DMS53 treated with DMSO at 0.1 percent for 48 hours (cell line): ENCODE results near the gene HACD3.
A peak's percentile ranks its signal among the peaks of the same experiment; 100 is the strongest.

Experiments
- DNase-seq: peaks from one replicate; lab custom pipeline; 2025; ENCODE audit not compliant: unreplicated experiment; lab: John Stamatoyannopoulos, UW

Gene HACD3

DNA sequence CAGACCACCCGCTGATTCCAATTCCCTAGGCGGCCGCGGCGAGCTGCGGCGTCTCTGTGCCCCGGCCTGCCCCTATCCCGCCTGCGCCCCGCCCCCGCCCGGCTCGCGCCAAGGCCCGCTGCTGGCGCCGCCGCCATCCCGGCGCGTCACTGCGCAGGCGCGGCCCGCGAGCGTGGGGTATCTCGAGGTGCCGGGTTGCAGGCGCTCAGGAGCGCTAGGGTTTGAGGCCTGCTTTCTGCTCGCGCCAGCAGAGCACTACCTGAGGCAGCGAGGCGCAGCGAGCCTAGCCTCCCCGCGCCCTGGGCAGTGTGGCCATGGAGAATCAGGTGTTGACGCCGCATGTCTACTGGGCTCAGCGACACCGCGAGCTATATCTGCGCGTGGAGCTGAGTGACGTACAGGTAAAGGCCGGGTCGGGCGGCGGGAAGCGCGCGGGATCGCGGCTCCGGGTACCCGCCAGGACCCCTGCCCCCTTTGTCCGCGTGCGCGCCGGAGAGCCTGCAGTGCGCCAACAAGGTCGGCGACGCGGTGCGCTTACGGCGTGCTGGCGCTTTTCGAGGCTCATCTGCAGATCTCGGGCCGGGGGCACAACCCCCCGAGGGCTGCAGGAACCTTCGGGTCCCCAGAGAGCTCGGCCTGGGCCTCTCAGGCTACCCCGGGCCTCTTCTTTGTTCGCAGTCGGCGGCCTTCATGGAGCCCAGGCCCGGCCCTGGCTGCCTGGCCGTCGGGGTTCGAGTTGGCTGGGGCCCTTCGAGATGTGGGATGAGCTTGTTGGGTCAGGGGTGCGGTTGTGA is at the start of gene HACD3:
Gene HACD3, plus strand, starts transcription at position 146 of the 794 bp plus-strand sequence. Its CDS starts 169 bp downstream, at position 315.
- DNase-seq: peak; percentile 52

DNA sequence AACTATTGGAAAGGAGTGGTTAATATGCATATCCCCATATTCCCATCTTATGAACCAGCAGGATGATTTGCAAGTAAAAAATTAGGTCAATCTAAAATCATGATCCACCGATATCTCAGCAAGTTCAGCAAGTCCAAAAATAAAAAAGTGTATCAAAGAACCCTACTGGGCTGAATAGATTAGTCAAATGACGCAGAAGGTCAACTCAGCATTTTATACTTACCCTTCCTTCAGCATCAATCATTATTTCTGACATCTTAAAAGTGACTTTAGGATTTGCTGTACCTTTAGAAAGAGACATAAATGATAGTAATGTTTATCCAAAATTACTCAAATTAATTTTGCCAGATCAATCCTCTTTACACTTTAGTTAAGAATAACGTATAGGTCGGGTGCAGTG is 45.4 kb upstream of the HACD3 start:
- DNase-seq: no peak

GRCh38 chr15:65494076-65494475 is 36.2 kb upstream of the HACD3 start:
- no peak for DNase-seq

GRCh38 chr15:65509321-65509720 is 20.9 kb upstream of the HACD3 start:
- no peak for DNase-seq

DNA sequence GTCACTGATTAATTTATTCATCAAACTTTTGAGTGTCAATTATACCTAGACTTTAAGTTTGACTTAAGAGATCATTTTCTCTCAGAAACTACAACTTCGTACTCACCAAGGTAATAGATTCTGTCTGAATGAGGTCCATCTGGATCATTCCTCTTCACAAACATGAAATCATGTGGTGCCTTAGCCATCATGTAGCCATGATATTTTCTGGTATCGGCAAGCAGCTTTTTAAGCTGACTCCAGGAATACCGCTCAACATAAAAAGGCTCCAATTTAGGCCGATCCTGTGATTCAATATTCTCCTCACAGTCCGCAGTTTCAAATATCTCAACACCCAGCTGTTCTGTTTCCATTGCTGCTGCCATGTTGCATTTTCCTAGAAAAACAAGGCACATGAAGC is 18.1 kb upstream of the HACD3 start:
- no peak for DNase-seq

GRCh38 chr15:65512807-65513416 is 17.4 kb upstream of the HACD3 start:
- no peak for DNase-seq

GRCh38 chr15:65516997-65517865 is 13.0 kb upstream of the HACD3 start, which contains the start of gene DPP8:
DPP8 (minus strand) TSS chr15:65517689; CDS start chr15:65512553, 5,136 bp downstream.
- DNase-seq: peak; percentile 84

DNA sequence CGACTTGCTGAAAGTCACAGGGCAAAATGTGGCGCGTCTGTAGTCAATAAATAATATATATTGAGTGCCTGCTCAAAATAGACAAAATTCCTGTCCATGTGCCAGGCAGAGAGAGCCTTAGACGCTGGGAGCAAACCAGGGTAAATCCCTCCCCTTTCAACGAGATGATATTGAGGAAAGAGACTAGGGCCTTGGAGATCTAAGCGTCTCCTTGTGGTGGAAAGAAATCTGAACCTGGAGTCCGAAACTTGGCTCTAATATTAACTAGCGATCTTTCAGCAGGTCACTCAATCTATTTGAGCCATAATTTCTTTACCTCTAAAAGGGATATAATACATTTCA is 12.4 kb upstream of the HACD3 start:
- no peak for DNase-seq

DNA sequence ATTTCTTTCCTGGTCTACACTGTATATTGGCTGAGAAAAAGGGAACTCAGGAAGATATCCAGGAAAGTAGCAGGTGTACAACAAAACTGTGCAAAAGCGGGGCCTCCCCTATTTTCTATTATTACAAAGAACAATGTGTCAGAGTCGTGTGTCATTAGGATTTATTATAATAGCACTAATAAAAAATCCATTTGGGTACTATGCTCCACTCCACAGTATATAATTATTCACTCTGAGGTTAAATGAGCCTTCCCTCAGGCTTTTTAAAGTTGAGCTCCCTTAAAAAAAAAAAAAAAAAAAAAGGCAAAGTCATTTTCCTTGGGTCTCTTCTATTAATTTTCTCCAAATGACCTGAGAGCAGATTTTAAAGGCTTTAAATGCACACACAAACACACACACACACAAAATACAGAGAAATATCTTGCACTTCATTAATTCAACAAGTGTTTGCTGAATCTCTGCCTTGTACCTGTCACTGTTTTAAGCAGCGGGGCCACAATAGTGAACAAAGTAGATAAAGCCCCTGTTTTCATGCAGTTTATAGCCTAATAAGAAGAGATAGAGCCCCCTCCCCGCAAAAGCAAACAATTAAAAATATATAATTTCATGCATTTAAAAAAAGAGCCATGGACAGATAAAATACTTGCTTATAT is 11.5 kb upstream of the HACD3 start:
- no peak for DNase-seq

- DNase-seq: no peak
Observed at GRCh38 chr15:65521350-65521749, 8.9 kb upstream of the HACD3 start.

GRCh38 chr15:65524226-65524625 is 6.0 kb upstream of the HACD3 start:
- no peak for DNase-seq

DNA sequence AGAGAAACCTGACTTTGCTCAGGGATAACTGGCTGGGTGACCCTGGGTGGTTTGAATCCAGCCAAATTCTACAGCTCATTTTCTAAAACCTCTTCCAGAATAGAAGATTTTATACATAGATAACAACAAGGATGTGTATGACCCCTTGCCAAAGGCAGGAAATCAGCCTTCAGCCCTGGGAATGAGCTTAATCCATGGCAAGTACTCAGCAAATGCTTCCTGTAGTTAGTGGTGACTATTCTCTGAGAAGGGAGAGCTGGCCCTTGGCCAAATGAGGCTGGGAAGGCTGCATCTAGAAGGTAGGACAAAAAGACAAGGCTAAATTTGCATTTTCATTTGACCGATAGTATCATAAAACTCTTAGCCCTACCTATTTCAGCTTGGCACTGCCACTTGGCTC is 4.6 kb upstream of the HACD3 start:
- DNase-seq: no peak

DNA sequence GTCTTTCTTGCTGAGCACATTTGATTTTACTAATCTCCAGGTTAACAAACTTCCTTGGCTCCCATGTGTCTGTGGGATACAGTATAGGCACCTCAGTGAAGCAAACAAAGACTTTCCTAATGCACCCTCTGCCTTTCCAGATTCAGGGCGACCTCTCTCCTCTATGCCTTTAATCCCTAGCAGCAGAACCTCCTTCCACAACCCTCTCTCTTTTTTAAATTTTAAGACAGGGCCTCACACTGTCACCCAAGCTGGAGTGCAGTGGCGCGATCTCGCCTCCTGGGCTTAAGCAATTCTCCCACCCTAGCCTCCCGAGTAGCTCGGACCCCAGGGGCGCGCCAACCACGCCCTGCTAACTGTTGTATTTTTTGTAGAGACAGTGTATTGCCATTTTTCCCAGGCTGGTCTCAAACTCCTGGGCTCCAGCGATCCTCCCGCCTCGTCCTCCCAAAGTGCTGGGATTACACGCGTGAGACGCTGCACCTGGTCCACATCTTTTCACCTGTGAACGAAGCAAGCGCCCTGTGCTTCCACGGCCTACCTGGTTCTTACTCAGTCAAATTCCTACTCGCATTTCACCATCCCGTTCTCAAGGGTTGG is 1.7 kb upstream of the HACD3 start:
- DNase-seq: no peak

DNA sequence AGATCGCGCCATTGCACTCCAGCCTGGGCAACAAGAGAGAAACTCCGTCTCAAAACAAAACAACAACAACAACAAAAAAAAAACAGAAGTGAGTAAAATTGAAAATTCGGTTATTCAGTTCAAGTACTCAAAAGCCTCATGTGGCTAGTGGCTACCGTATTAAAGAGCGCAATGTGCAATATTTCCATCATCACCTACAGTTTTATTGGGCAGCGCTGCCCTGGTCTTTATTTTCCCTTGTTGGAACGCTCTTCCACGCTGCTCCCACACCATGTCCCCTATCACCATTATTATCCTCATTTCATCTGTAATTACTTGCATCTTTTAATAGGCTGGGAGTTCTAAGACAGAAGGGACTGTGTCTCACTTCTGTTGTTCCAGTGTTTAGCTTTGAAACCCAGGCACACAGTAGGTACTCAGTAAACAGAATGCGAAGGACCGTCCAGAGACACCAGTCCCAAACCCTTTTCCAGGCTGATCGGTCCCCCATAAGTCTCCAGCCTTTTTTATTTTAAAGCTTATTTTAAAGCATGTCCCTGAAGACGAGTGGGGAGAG is 423 bp upstream of the HACD3 start:
- no peak for DNase-seq

DNA sequence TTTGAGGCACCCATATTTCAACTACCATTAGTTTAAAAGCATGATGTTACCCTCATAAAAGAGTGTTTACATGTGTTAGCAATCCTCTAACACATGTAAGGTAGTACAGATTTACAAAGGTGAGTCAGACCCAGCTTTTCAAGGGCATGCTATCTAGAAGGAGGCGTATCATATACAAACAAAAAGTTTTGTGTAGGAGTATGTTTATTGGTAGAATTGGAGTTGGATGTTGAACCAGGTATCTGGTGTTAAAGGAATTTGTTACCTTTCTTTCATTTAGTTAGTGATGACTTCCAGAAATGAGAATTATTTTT is 2.4 kb downstream of the HACD3 start:
- DNase-seq: no peak

DNA sequence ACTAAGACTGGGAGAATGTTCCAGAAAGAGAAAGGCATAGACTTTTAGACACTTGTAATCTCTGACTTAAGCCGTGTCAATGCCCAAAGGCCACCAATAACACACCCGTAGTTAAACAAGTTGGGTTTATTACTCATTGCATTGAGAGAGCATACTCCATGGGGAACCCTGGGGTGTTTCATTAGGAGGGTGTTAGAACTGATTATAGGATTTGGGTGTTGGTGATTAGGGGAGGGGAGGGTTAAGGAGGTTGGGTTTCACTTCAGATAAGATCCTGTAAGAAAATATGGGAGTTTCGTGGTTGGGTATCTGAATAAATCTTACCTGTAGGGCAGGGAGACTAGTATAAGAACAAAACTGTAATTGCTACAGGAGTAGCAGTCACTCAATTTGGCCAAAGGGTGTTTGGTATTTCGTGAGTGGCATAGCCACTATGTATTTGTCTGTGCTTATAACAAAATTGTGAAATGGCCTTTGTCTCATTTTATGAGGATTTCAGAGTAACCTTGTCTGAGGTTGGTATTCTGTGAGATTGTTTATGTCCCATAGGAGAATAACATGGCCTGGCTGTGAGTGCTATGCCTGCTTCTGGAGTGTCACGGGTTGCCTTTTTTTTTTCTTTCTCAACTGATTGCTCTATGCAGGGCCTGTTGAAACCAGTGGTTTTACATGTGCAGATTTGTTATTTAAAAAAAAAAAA is 2.9 kb downstream of the HACD3 start:
- no peak for DNase-seq

GRCh38 chr15:65535192-65535591 is 4.9 kb downstream of the HACD3 start:
- DNase-seq: no peak

- no peak for DNase-seq
Observed at GRCh38 chr15:65540314-65540713, 10.1 kb downstream of the HACD3 start.

DNA sequence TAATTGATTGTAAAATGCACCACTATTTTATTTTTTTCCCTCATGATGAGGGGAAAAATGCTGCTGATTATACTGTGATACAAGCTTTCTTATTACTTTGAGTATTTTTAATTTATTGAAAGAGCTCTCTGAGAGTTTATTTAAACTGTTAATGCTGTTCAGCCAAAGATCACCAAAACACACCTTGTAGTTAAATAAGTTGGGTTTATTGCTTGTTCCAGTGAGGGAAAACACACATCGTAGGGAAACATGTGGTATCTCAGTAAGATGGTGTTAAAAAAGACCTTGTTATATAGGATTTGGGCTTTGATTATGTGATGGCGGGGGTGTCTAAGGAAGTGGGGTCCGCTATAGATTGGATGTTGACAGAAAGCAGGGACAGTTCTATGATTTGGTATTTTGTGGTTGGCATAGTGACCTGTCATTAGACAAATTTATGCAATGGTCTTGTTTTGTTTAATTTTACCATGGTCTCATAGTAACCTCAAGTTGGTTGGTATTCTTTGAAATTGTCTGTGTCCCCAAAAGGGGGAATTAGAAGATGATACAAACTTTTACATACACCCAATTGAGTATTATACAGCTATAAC is 11.1 kb downstream of the HACD3 start:
- DNase-seq: no peak

- no peak for DNase-seq
Observed at GRCh38 chr15:65547841-65548240, 17.6 kb downstream of the HACD3 start.
